Neural cell (in vitro differentiated cells): ENCODE data around the gene PICALM. TPM values are rescaled to one million over a fixed set of nuclear protein-coding genes. Genes with fewer than 3 reads are reported as not detected.

Source experiments
- H2AFZ ChIP-seq: fragments of 200-600, 300-800 bp; sonication (generic), shearing (Covaris generic); 2 replicates; pipeline ENCODE4 v1.6.0; 2014; ENCODE audit warnings: low read depth, mild to moderate bottlenecking, antibody characterized with exemption, low read length, moderate library complexity
- H3F3A ChIP-seq: fragments of 200-600 bp; shearing (Covaris generic); 2 replicates; pipeline ENCODE4 v1.6.1; 2016; ENCODE audit warnings: mild to moderate bottlenecking, moderate library complexity, mixed read lengths, antibody characterized with exemption, low read length; ENCODE audit not compliant: insufficient read depth, poor library complexity, severe bottlenecking
- H3K27ac ChIP-seq: fragments of 200-600, 300-800 bp; sonication (generic), shearing (Covaris generic); 2 replicates; pipeline ENCODE4 v1.5.1; 2014; ENCODE audit warnings: mild to moderate bottlenecking, low read length, moderate library complexity
- H3K27me3 ChIP-seq: fragments of 300-800, 200-600 bp; sonication (generic), shearing (Covaris generic); 2 replicates; pipeline ENCODE4 v1.6.0; 2014; ENCODE audit warnings: mild to moderate bottlenecking, low read depth, low read length, moderate library complexity; ENCODE audit not compliant: insufficient read depth
- H3K36me3 ChIP-seq: fragments of 300-800, 200-600 bp; sonication (generic), shearing (Covaris generic); 2 replicates; pipeline ENCODE4 v1.5.1; 2014; ENCODE audit warnings: mild to moderate bottlenecking, antibody characterized with exemption, low read length, moderate library complexity; ENCODE audit not compliant: insufficient read depth
- H3K4me2 ChIP-seq: fragments of 300-800, 200-600 bp; sonication (generic), shearing (Covaris generic); 2 replicates; pipeline ENCODE4 v1.6.0; 2014; ENCODE audit warnings: mild to moderate bottlenecking, low read length
- H3K4me3 ChIP-seq: fragments of 300-800, 200-600 bp; sonication (generic), shearing (Covaris generic); 2 replicates; pipeline ENCODE4 v1.5.1; 2014; ENCODE audit warnings: mild to moderate bottlenecking, low read length, moderate library complexity
- H3K79me2 ChIP-seq: fragments of 200-600 bp; shearing (Covaris generic); replicated peaks from 2 replicates; pipeline ENCODE4 v1.6.0; 2014; ENCODE audit warnings: mild to moderate bottlenecking, low read length, moderate library complexity; ENCODE audit not compliant: insufficient read depth
- H3K9ac ChIP-seq: fragments of 300-800, 200-600 bp; sonication (generic), shearing (Covaris generic); 2 replicates; pipeline ENCODE4 v1.6.1; 2016; ENCODE audit warnings: mild to moderate bottlenecking, low read length, mixed read lengths
- H3K9me2 ChIP-seq: fragments of 200-600 bp; shearing (Covaris generic); 2 replicates; pipeline ENCODE4 v1.6.1; 2016; ENCODE audit warnings: mild to moderate bottlenecking, low read length, mixed read lengths; ENCODE audit not compliant: insufficient read depth
- H3K9me3 ChIP-seq: fragments of 200-600, 300-800 bp; sonication (generic), shearing (Covaris generic); 2 replicates; pipeline ENCODE4 v1.6.1; 2016; ENCODE audit warnings: mild to moderate bottlenecking, mixed run types, low read length, moderate library complexity, mixed read lengths
- H4K20me1 ChIP-seq: fragments of 200-600 bp; shearing (Covaris generic); 2 replicates; pipeline ENCODE4 v1.6.1; 2016; ENCODE audit warnings: mild to moderate bottlenecking, mixed run types; ENCODE audit not compliant: insufficient read depth
- CTCF ChIP-seq: fragments of 450-650 bp; IDR thresholded peaks from 2 replicates; pipeline ENCODE4 v1.5.1; 2014; ENCODE audit warnings: antibody characterized with exemption, mild to moderate bottlenecking, moderate library complexity; ENCODE audit not compliant: poor library complexity, severe bottlenecking
- EP300 ChIP-seq: fragments of 450-650 bp; conservative IDR thresholded peaks from 2 replicates; pipeline ENCODE4 v1.6.1; 2014; ENCODE audit warnings: antibody characterized with exemption, mild to moderate bottlenecking, moderate library complexity; ENCODE audit not compliant: poor library complexity, severe bottlenecking
- EZH2 ChIP-seq: fragments of 200-600, 300-800 bp; shearing (Covaris generic), sonication (generic); IDR thresholded peaks from 2 replicates; pipeline ENCODE4 v1.6.1; 2014; ENCODE audit warnings: antibody characterized with exemption, low read length, borderline replicate concordance, mild to moderate bottlenecking; ENCODE audit not compliant: insufficient read depth, poor library complexity, severe bottlenecking
- MXI1 ChIP-seq: fragments of 450-650 bp; conservative IDR thresholded peaks from 2 replicates; pipeline ENCODE4 v1.6.1; 2014; ENCODE audit warnings: antibody characterized with exemption, mild to moderate bottlenecking; ENCODE audit not compliant: poor library complexity, severe bottlenecking
- POLR2AphosphoS5 ChIP-seq: IDR thresholded peaks from 2 replicates; pipeline ENCODE4 v1.6.1; 2012
- RAD21 ChIP-seq: fragments of 450-650 bp; conservative IDR thresholded peaks from 2 replicates; pipeline ENCODE4 v1.6.1; 2014; ENCODE audit warnings: antibody characterized with exemption, mild to moderate bottlenecking, moderate library complexity
- SMC3 ChIP-seq: fragments of 450-650 bp; conservative IDR thresholded peaks from 2 replicates; pipeline ENCODE4 v1.6.1; 2014; ENCODE audit warnings: antibody characterized with exemption, mild to moderate bottlenecking, moderate library complexity; ENCODE audit not compliant: poor library complexity
- TAF1 ChIP-seq: IDR thresholded peaks from 2 replicates; pipeline ENCODE4 v1.6.1; 2012; ENCODE audit warnings: low read depth
- polyA plus RNA-seq: library from polyadenylated mRNA; depleted of rRNA; stranded (reverse); fragments of >200 nt; gene quantifications from 2 replicates; pipeline ENCODE4 v1.2.3, GENCODE V29; 2014
- TF ChIP-seq, protein P1 (sequence below): IDR thresholded peaks from 2 replicates; pipeline ENCODE4 v1.6.1; 2012; ENCODE audit warnings: borderline replicate concordance

The PICALM gene
- polyA plus RNA-seq, 1 donor from 2014 or later: 161 TPM

DNA sequence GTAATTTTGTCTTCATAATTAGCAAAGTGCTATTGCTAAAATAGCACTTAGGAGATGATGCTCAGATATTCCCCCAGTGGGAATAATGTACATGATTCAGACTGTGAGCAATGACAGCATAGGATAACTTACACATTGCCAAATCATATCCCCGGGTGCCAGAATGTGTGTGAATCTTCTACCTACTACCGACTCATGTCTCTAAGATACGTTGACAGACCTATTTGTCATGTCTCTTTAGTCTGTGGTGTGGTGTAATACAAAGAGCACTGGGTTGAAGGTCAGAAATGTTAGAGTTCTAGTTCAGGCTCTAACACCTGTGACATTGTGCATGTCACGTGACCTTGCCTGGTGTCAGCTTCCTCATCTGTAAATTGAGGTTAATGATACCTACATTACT, 31.0 kb upstream of the PICALM start:
- H3K4me2 ChIP-seq: no peak overlapping the region

GRCh38 chr11:86097980-86098379, 29.1 kb upstream of the PICALM start:
- H3K9me2 ChIP-seq: no peaks in the 10 kb centered on the region
- H2AFZ ChIP-seq: no peak overlapping the region
- no peaks in the 10 kb centered on the region for H3K27me3 ChIP-seq
- no peaks in the 10 kb centered on the region for H4K20me1 ChIP-seq
- TF ChIP-seq, protein P1, sequence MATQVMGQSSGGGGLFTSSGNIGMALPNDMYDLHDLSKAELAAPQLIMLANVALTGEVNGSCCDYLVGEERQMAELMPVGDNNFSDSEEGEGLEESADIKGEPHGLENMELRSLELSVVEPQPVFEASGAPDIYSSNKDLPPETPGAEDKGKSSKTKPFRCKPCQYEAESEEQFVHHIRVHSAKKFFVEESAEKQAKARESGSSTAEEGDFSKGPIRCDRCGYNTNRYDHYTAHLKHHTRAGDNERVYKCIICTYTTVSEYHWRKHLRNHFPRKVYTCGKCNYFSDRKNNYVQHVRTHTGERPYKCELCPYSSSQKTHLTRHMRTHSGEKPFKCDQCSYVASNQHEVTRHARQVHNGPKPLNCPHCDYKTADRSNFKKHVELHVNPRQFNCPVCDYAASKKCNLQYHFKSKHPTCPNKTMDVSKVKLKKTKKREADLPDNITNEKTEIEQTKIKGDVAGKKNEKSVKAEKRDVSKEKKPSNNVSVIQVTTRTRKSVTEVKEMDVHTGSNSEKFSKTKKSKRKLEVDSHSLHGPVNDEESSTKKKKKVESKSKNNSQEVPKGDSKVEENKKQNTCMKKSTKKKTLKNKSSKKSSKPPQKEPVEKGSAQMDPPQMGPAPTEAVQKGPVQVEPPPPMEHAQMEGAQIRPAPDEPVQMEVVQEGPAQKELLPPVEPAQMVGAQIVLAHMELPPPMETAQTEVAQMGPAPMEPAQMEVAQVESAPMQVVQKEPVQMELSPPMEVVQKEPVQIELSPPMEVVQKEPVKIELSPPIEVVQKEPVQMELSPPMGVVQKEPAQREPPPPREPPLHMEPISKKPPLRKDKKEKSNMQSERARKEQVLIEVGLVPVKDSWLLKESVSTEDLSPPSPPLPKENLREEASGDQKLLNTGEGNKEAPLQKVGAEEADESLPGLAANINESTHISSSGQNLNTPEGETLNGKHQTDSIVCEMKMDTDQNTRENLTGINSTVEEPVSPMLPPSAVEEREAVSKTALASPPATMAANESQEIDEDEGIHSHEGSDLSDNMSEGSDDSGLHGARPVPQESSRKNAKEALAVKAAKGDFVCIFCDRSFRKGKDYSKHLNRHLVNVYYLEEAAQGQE: no peak
- TF ChIP-seq SMC3: no peak
- TF ChIP-seq CTCF: no peak
- TF ChIP-seq EP300: no peak
- no peak for TF ChIP-seq EZH2
- TF ChIP-seq POLR2AphosphoS5: no peak
- TF ChIP-seq MXI1: no peak
- TF ChIP-seq TAF1: no peak
- TF ChIP-seq RAD21: no peak
- no peak overlapping the region for H3K4me3 ChIP-seq
- no peaks in the 10 kb centered on the region for H3F3A ChIP-seq
- H3K27ac ChIP-seq: no peak overlapping the region
- H3K9me3 ChIP-seq: no peaks in the 10 kb centered on the region
- no peaks in the 10 kb centered on the region for H3K36me3 ChIP-seq
- H3K79me2 ChIP-seq: no peaks in the 10 kb centered on the region
- H3K9ac ChIP-seq: no peak overlapping the region
- H3K4me2 ChIP-seq: no peak overlapping the region

More for the DNA sequence above, 31.0 kb upstream of the PICALM start:
- no peaks in the 10 kb centered on the region for H4K20me1 ChIP-seq
- H3K9me2 ChIP-seq: no peaks in the 10 kb centered on the region
- TF ChIP-seq MXI1: no peak
- TF ChIP-seq, protein P1: no peak
- TF ChIP-seq EZH2: no peak
- TF ChIP-seq CTCF: no peak
- TF ChIP-seq SMC3: no peak
- TF ChIP-seq EP300: no peak
- H3F3A ChIP-seq: no peaks in the 10 kb centered on the region
- H3K36me3 ChIP-seq: no peaks in the 10 kb centered on the region
- H3K9me3 ChIP-seq: no peaks in the 10 kb centered on the region
- H2AFZ ChIP-seq: no peak overlapping the region
- no peak overlapping the region for H3K9ac ChIP-seq
- no peaks in the 10 kb centered on the region for H3K79me2 ChIP-seq
- H3K27ac ChIP-seq: no peak overlapping the region
- no peaks in the 10 kb centered on the region for H3K27me3 ChIP-seq
- no peak overlapping the region for H3K4me3 ChIP-seq
